SW 1271 (cell line): ENCODE results near the gene IFNAR2.
"Not testable (repeated sequence)": the region's sequence is repeated elsewhere in the genome, so short reads cannot be mapped to it uniquely, and the experiment has no call there.

Experiments
- DNase-seq, 2 experiments: peaks; one replicate each; lab custom pipeline; 2025; lab: John Stamatoyannopoulos, UW

Gene IFNAR2

DNA sequence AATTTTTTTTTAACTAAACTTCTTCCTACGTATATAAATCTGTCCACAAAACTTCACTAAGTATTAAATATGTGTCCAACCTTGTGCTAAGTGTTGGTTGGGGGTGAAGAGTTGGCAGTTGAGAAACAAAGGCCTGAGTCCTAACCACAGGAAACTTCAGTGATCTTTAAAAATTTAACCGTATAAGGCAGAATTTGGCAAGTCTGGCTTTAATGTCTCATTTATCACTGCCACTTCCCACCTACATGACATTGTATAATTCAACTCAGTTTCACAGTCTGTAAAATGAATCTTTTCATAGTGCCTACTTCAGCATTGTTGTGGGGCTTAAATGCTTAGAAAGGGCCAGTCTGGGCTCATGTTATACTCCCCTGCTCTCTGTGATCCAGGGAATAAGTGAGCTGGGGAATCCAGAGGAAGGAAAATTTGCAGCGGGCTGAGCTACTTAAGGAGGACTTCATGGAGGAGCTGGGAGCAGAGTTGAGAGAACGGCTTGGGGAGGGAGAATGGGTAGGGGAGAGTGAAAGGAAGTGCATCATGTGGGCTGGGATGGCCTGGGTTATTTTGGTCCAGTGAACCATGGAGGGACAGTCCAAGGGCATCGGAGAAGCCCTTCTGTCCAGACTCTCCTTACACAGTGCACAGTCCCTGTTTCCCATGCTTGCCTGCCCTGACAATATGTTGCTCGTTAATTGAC is 14.5 kb downstream of the IFNAR2 start:
- no peak for DNase-seq

- no peak for DNase-seq
These were observed 15.0 kb downstream of the IFNAR2 start for GRCh38 chr21:33244779-33245105.

- DNase-seq: no peak
These were observed 15.7 kb downstream of the IFNAR2 start for GRCh38 chr21:33245289-33245918.

DNA sequence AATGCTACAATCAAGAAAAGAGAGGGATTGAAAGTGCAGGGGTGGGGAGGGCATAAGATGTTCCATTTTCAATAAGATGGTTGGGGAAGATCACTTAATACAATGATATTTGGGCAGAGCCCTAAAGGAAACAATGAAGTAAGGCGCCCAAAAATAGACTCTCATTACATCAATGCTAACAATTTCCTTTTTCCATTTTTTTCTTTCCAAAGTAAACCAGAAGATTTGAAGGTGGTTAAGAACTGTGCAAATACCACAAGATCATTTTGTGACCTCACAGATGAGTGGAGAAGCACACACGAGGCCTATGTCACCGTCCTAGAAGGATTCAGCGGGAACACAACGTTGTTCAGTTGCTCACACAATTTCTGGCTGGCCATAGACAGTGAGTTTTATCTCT is 16.8 kb downstream of the IFNAR2 start:
- no peak for DNase-seq

DNA sequence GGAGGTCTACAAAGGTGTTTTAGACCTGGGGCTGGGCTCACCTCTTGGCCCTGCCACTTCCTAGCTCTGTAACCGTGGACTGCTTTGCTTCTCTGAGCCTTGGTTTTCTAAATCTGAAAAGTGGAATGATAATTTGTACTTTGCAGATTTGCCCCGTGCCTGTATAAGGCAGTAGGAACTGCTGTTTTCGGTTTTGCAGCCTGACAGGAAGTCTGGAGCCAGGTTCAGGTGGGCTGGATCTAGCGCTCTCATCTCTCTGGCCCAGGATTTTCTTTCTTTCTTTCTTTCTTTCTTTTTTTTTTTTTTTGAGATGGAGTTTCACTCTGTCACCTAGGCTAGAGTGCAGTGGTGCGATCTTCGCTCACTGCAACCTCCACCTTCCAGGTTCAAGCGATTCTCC is 17.2 kb downstream of the IFNAR2 start:
- no peak for DNase-seq

DNA sequence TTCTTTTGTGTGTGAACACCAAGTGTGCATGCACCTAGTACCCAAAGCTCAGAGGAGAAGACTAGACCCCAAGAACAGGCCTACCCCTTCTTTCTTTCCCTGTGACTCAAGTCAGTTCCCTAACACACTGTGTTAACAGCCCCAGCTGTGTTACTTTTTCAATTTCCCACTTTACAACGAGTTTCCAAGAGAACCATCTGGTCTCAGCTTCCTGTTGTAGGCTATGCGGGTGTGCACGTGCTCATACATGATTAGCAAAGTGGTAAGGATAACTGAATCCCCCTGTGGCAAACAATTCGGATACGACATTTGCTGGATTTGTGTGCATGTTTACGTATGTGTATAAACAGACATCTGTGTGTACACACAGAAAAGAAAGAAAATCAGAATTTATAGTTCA is 17.9 kb downstream of the IFNAR2 start:
- DNase-seq: no peak

DNA sequence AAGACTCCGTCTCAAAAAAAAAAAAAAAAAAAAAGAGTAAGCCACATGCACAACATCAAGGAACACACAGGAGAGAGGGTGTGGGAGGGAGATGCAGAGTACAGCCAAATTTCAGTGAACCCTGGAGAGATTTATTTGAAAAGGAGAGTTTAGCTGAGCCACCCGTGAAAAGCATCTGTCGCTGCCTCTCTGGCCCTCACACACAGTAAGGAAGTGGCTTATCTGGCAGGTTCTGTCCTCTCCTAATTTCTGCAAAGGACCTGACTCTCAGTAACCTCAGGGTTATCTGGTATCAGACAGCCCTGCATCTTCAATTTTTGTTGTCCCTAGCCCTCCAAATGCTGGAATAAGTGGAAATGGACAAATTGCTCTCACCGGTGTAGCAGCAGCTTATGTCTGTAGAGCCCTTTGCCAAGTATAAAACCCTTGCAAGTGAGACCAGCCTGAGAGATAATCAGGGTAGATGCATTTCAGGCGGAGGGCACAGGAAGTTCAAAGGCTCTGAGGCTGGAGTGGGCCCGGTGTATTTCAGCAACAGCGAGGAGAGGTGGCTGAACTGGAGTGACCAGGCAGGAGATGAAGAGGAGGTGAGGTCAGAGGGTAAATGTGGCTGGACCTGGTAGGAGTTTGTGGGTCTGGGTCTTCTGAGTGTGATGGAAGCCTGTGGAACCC is 19.7 kb downstream of the IFNAR2 start:
- no peak for DNase-seq

DNA sequence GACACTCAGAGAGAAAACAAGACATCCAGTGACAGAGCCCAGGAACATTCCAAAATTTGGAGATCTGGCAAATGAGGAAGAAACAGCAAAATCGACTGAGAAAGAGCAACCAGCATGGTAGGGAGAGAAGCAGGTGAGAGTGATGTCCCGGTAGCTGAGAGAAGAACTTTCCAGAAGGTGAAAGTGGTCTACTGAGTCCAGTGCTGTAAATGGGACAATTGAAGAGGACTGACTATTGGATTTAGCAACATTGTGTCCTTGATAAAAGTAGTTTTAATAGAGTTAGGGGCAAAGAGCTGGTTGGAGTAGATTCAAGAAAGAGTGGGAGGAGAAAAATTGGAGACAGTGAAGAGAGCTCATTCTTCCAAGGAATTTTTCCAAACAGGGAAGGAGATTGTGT is 21.4 kb downstream of the IFNAR2 start:
- DNase-seq: no peak

- not testable (repeated sequence) for DNase-seq
These were observed 23.6 kb downstream of the IFNAR2 start for GRCh38 chr21:33253382-33253781.

DNA sequence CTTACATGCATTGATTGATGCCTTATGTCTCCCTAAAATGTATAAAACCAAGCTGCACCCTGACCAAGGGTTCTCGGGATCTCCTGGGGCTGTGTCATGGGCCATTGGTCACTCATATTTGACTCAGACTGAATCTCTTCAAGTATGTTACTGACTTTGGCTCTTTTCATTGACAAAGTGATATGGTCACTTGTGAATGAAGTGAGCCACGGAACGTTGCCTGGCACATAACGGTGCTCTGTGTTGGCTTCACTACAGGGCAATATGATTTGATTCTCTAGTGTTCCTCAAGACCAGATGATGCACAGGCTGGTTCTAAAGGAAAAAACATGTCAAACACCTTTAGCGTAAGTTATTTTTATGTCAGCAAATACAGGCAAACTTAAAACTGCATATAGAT is 25.0 kb downstream of the IFNAR2 start:
- no peak for DNase-seq

GRCh38 chr21:33255404-33255803 is 25.7 kb downstream of the IFNAR2 start:
- DNase-seq: no peak

- no peak for DNase-seq
These were observed 26.3 kb downstream of the IFNAR2 start for GRCh38 chr21:33256019-33256418.

- DNase-seq: no peak
These were observed 27.5 kb downstream of the IFNAR2 start for GRCh38 chr21:33257094-33257803.

DNA sequence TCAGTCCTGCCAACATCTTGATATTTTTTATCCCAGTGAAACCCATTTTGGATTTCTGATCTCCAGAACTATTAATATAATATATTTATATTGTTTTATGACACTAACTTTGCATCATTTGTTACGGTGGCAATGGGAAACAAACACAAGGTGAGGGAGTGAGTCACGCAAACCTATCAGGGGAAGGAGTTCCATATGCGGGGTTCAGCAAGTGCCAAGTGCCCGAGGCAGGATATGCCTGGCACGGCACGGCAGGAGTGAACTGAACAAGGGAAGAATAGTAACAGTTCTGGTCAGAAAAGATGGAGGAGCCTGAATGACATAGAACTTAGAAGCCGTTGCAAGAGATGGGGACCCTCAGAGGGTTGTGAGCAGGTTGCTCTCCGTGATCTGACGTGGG is 28.7 kb downstream of the IFNAR2 start:
- DNase-seq: no peak

GRCh38 chr21:33259428-33259827 is 29.7 kb downstream of the IFNAR2 start:
- no peak for DNase-seq

- DNase-seq: no peak
These were observed 30.3 kb downstream of the IFNAR2 start for GRCh38 chr21:33259995-33260394.

DNA sequence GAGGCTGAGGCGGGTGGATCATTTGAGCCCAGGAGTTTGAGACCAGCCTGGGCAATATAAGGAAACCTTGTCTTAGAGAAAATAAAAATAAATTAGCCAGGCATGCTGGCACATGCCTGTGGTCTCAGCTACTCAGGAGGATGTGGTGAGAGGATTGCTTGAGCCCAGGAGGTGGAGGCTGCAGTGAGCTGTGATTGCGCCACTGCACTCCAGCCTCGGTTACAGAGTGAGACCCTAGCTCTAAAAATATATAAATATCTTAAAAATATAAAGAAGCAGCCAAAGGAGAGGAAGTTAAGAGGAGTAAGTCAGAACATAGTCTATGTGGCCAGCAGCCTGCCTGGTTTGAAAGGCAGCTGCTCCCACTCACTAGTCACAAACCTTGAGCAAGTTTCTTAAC is 31.9 kb downstream of the IFNAR2 start:
- DNase-seq: no peak

GRCh38 chr21:33262921-33263320 is 33.2 kb downstream of the IFNAR2 start:
- no peak for DNase-seq

- no peak for DNase-seq
These were observed 34.8 kb downstream of the IFNAR2 start for GRCh38 chr21:33264561-33264960.

GRCh38 chr21:33265664-33266049 is 35.9 kb downstream of the IFNAR2 start:
- no peak for DNase-seq

GRCh38 chr21:33266050-33266788 is 36.5 kb downstream of the IFNAR2 start, which contains the start of gene IL10RB:
IL10RB (plus strand) TSS chr21:33266367; CDS start chr21:33266466, 99 bp downstream.
- DNase-seq: peak in 1 of 2 experiments; percentile 42

GRCh38 chr21:33266789-33267135 is 37.0 kb downstream of the IFNAR2 start:
- no peak for DNase-seq
